ENCODE results near the gene LHFPL6.

Gene LHFPL6

DNA sequence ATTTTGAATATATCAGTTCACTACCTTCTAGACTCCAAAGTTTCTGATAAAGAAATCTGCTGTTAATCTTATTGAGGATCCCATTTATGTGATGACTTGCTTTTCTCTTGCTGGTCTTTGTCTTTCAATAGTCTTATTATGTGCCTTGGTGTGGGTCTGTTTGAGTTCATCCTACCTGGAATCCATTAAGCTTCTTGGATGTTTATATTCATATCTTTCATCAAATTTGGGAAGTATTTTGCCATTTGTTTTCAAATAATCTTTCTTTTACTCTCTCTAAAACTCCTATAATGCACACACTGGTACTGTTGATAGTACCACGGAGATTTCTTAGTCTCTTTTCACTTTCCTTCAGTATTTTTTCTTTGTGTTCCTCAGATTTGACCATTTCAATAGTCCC lies 28.3 kb upstream of the LHFPL6 start:
- POLR2A ChIA-PET, result no interaction called here
- no peak for DNase-seq (ENCODE audit: extremely low spot score)
- CTCF ChIA-PET, result no interaction called here

GRCh38 chr13:39623466-39623865 lies 20.5 kb upstream of the LHFPL6 start:
- POLR2A ChIA-PET, result interaction anchor here (0.5 kb wide), 1 partner anchor 140 kb away, joined by 5 read pairs; no protein-coding TSS in a partner anchor
- CTCF ChIA-PET, result no interaction called here
- TF ChIP-seq HDGF (IDR thresholded peaks at IDR 0.05; ENCODE audit: borderline replicate concordance), result no peak
- TF ChIP-seq LEF1 (IDR thresholded peaks at IDR 0.05; ENCODE audit: borderline replicate concordance), result no peak
- no peak for TF ChIP-seq ARNT (IDR thresholded peaks at IDR 0.05)
- DNase-seq (ENCODE audit: extremely low spot score), result no peak

More for the DNA sequence above, 28.3 kb upstream of the LHFPL6 start:
- no peak for TF ChIP-seq FOXK2 (IDR thresholded peaks at IDR 0.05)
- TF ChIP-seq FOXA1 (IDR thresholded peaks at IDR 0.05), result no peak
- TF ChIP-seq ELF4 (IDR thresholded peaks at IDR 0.05), result no peak
- TF ChIP-seq CTBP1 (IDR thresholded peaks at IDR 0.05; ENCODE audit: borderline replicate concordance), result no peak
- TF ChIP-seq SP1 (IDR thresholded peaks at IDR 0.05), result no peak
- TF ChIP-seq HDGF (IDR thresholded peaks at IDR 0.05; ENCODE audit: borderline replicate concordance), result no peak
- TF ChIP-seq FOXM1 (IDR thresholded peaks at IDR 0.05; ENCODE audit: borderline replicate concordance), result no peak
- TF ChIP-seq BHLHE40 (IDR thresholded peaks at IDR 0.05; ENCODE audit: borderline replicate concordance), result no peak
- no peak for TF ChIP-seq LEF1 (IDR thresholded peaks at IDR 0.05; ENCODE audit: borderline replicate concordance)
- no peak for TF ChIP-seq SUZ12 (IDR thresholded peaks at IDR 0.05)
- no peak for TF ChIP-seq ZNF384 (IDR thresholded peaks at IDR 0.05)
- TF ChIP-seq TARDBP (IDR thresholded peaks at IDR 0.05), result no peak
- TF ChIP-seq L3MBTL2 (conservative IDR thresholded peaks at IDR 0.05), result no peak
- TF ChIP-seq, protein P1, sequence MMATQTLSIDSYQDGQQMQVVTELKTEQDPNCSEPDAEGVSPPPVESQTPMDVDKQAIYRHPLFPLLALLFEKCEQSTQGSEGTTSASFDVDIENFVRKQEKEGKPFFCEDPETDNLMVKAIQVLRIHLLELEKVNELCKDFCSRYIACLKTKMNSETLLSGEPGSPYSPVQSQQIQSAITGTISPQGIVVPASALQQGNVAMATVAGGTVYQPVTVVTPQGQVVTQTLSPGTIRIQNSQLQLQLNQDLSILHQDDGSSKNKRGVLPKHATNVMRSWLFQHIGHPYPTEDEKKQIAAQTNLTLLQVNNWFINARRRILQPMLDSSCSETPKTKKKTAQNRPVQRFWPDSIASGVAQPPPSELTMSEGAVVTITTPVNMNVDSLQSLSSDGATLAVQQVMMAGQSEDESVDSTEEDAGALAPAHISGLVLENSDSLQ (IDR thresholded peaks at IDR 0.05), result no peak
- no peak for TF ChIP-seq NFRKB (IDR thresholded peaks at IDR 0.05)

DNA sequence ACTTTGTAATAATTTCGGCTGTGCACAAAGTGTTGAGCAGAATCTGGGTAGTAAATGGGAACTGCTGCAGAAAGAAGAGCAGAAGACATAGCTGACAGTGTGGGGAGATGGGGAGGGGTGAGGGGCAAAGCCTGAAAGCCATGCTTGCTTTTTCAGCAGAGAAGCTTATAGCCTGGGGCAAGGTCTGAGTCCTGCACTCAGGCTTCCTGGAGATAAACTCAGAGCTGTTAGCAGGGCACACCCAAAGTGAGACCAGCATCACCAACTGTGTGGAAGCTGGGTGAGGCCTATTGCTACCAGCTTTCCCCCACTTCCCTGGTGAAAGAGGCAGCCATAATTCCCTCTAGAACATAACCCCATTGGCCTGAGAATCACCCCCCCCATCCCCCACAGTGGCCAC lies 15.6 kb upstream of the LHFPL6 start:
- TF ChIP-seq TARDBP (IDR thresholded peaks at IDR 0.05), result no peak
- no peak for TF ChIP-seq FOXM1 (IDR thresholded peaks at IDR 0.05; ENCODE audit: borderline replicate concordance)
- TF ChIP-seq FOXA1 (IDR thresholded peaks at IDR 0.05), result no peak
- TF ChIP-seq, protein P1 (IDR thresholded peaks at IDR 0.05), result no peak
- ChIA-PET CTCF (no interaction called here), POLR2A (no interaction called here)
- no peak for DNase-seq (ENCODE audit: extremely low spot score)

GRCh38 chr13:39616087-39616694 lies 13.2 kb upstream of the LHFPL6 start:
- no peak for TF ChIP-seq TARDBP (IDR thresholded peaks at IDR 0.05)
- TF ChIP-seq L3MBTL2 (conservative IDR thresholded peaks at IDR 0.05), result no peak
- TF ChIP-seq FOXM1 (IDR thresholded peaks at IDR 0.05; ENCODE audit: borderline replicate concordance), result no peak
- no peak for TF ChIP-seq SUZ12 (IDR thresholded peaks at IDR 0.05)
- ChIA-PET POLR2A (no interaction called here), CTCF (interaction anchor here (0.6 to 1.3 kb wide), 17 partner anchors 10 to 1763 kb away, joined by 3 to 14 read pairs (median 3); no protein-coding TSS in a partner anchor)
- peak; percentile 78 for DNase-seq (ENCODE audit: extremely low spot score)

GRCh38 chr13:39612023-39612637 lies 9.1 kb upstream of the LHFPL6 start:
- DNase-seq (ENCODE audit: extremely low spot score), result peak; percentile 49
- ChIA-PET POLR2A (interaction anchor here (1.4 kb wide), 1 partner anchor 9 kb away, joined by 3 read pairs; the partner anchor contains the start of gene LHFPL6), CTCF (interaction anchor here (0.7 to 3.3 kb wide), 12 partner anchors 9 to 577 kb away, joined by 3 to 24 read pairs (median 3); no protein-coding TSS in a partner anchor)
- no peak for TF ChIP-seq FOXK2 (IDR thresholded peaks at IDR 0.05)
- no peak for TF ChIP-seq ELF4 (IDR thresholded peaks at IDR 0.05)
- TF ChIP-seq SUZ12 (IDR thresholded peaks at IDR 0.05), result no peak
- TF ChIP-seq CTBP1 (IDR thresholded peaks at IDR 0.05; ENCODE audit: borderline replicate concordance), result no peak
- TF ChIP-seq ARNT (IDR thresholded peaks at IDR 0.05), result no peak
- no peak for TF ChIP-seq L3MBTL2 (conservative IDR thresholded peaks at IDR 0.05)
- no peak for TF ChIP-seq SP1 (IDR thresholded peaks at IDR 0.05)
- TF ChIP-seq BHLHE40 (IDR thresholded peaks at IDR 0.05; ENCODE audit: borderline replicate concordance), result no peak
- no peak for TF ChIP-seq TARDBP (IDR thresholded peaks at IDR 0.05)

- ChIA-PET CTCF (no interaction called here), POLR2A (no interaction called here)
- no peak for DNase-seq (ENCODE audit: extremely low spot score)
- TF ChIP-seq FOXK2 (IDR thresholded peaks at IDR 0.05) (no peak), TARDBP (IDR thresholded peaks at IDR 0.05) (no peak), FOXA1 (IDR thresholded peaks at IDR 0.05) (no peak), CTBP1 (IDR thresholded peaks at IDR 0.05; ENCODE audit: borderline replicate concordance) (no peak), ARNT (IDR thresholded peaks at IDR 0.05) (no peak), NFRKB (IDR thresholded peaks at IDR 0.05) (no peak), LEF1 (IDR thresholded peaks at IDR 0.05; ENCODE audit: borderline replicate concordance) (no peak), SP1 (IDR thresholded peaks at IDR 0.05) (no peak), L3MBTL2 (conservative IDR thresholded peaks at IDR 0.05) (no peak)
- TF ChIP-seq, protein P1 (IDR thresholded peaks at IDR 0.05), result no peak
Measured at GRCh38 chr13:39607876-39608275, 4.9 kb upstream of the LHFPL6 start.

Measured in HEK293T (cell line).